Chondrocyte (in vitro differentiated cells): ENCODE data around the gene RMI2. TPM values are rescaled to one million over a fixed set of nuclear protein-coding genes. Genes with fewer than 3 reads are reported as not detected.

ENCODE experiments used
- DNase-seq: peaks from one replicate; pipeline ENCODE4 v3.0.0; 2021; ENCODE audit warnings: mixed read lengths, low spot score
- H3K27ac Mint-ChIP-seq: one replicate; pipeline ENCODE4 v1.8.0; 2021; ENCODE audit warnings: mild to moderate bottlenecking, moderate library complexity, mixed read lengths; ENCODE audit not compliant: unreplicated experiment
- H3K27me3 Mint-ChIP-seq: 2 replicates; pipeline ENCODE4 v1.8.0; 2021; ENCODE audit warnings: low read depth, mixed read lengths
- H3K36me3 Mint-ChIP-seq: 2 replicates; pipeline ENCODE4 v1.8.0; 2021; ENCODE audit warnings: low read depth, mixed read lengths
- H3K4me1 Mint-ChIP-seq: 2 replicates; pipeline ENCODE4 v1.8.0; 2021; ENCODE audit warnings: low read depth, mild to moderate bottlenecking, mixed read lengths
- H3K4me3 Mint-ChIP-seq: one replicate; pipeline ENCODE4 v1.8.0; 2021; ENCODE audit warnings: mild to moderate bottlenecking, moderate library complexity, mixed read lengths; ENCODE audit not compliant: unreplicated experiment
- H3K9me3 Mint-ChIP-seq: 2 replicates; pipeline ENCODE4 v1.8.0; 2021; ENCODE audit warnings: low read depth, mixed read lengths
- CTCF ChIP-seq: fragments of 200-600 bp; sonication (generic); IDR thresholded peaks from 2 replicates; pipeline ENCODE4 v1.5.0; 2021; ENCODE audit warnings: antibody characterized with exemption, mild to moderate bottlenecking, moderate library complexity
- total RNA-seq: library from RNA; stranded (reverse); gene quantifications from 3 replicates; pipeline ENCODE4 v1.2.1, GENCODE V29; 2021

The RMI2 gene
- total RNA-seq, 1 donor from 2014 or later, result 1.6 TPM

- H3K27ac Mint-ChIP-seq, result no peak overlapping the region
- H3K36me3 Mint-ChIP-seq, result no peaks in the 10 kb centered on the region
- H3K4me3 Mint-ChIP-seq, result no peak overlapping the region
- no peaks in the 10 kb centered on the region for H3K9me3 Mint-ChIP-seq
- TF ChIP-seq CTCF, result no peak
- H3K4me1 Mint-ChIP-seq, result peaks cover 39% of the 10 kb centered on the region
- H3K27me3 Mint-ChIP-seq, result no peaks in the 10 kb centered on the region
- no peak for DNase-seq
These were observed 13.3 kb upstream of the RMI2 start for GRCh38 chr16:11331967-11332366.

- Mint-ChIP-seq H3K4me3 (no peak overlapping the region), H3K27me3 (no peaks in the 10 kb centered on the region), H3K9me3 (no peaks in the 10 kb centered on the region), H3K4me1 (peaks cover 30% of the 10 kb centered on the region), H3K27ac (no peak overlapping the region), H3K36me3 (no peaks in the 10 kb centered on the region)
- TF ChIP-seq CTCF, result no peak
- no peak for DNase-seq
These were observed 12.2 kb upstream of the RMI2 start for GRCh38 chr16:11333010-11333409.

- no peak for TF ChIP-seq CTCF
- Mint-ChIP-seq H3K27ac (no peak overlapping the region), H3K36me3 (no peaks in the 10 kb centered on the region), H3K9me3 (no peaks in the 10 kb centered on the region), H3K27me3 (no peaks in the 10 kb centered on the region), H3K4me1 (peaks cover 23% of the 10 kb centered on the region), H3K4me3 (no peak overlapping the region)
- no peak for DNase-seq
These were observed 11.6 kb upstream of the RMI2 start for GRCh38 chr16:11333702-11334101.

GRCh38 chr16:11334831-11335404 is 10.3 kb upstream of the RMI2 start:
- no peak for DNase-seq
- no peak overlapping the region for H3K27ac Mint-ChIP-seq
- TF ChIP-seq CTCF, result no peak
- peaks cover 11% of the 10 kb centered on the region for H3K4me1 Mint-ChIP-seq
- H3K9me3 Mint-ChIP-seq, result no peaks in the 10 kb centered on the region
- no peaks in the 10 kb centered on the region for H3K36me3 Mint-ChIP-seq
- no peak overlapping the region for H3K4me3 Mint-ChIP-seq
- no peaks in the 10 kb centered on the region for H3K27me3 Mint-ChIP-seq

GRCh38 chr16:11339075-11339474 is 6.2 kb upstream of the RMI2 start:
- no peaks in the 10 kb centered on the region for H3K9me3 Mint-ChIP-seq
- no peak overlapping the region for H3K4me3 Mint-ChIP-seq
- H3K27me3 Mint-ChIP-seq, result no peaks in the 10 kb centered on the region
- H3K4me1 Mint-ChIP-seq, result no peaks in the 10 kb centered on the region
- H3K36me3 Mint-ChIP-seq, result no peaks in the 10 kb centered on the region
- no peak for DNase-seq
- TF ChIP-seq CTCF, result no peak
- no peak overlapping the region for H3K27ac Mint-ChIP-seq
